Hepatocyte (in vitro differentiated cells): ENCODE data around the gene DBX1. TPM values are rescaled to one million over a fixed set of nuclear protein-coding genes. Genes with fewer than 3 reads are reported as not detected.

Source experiments
- DNase-seq: peaks from one replicate; pipeline ENCODE4 v3.0.0-alpha.2; 2016; ENCODE audit warnings: low spot score
- H2AFZ ChIP-seq: fragments of 200-600 bp; sonication (generic); 2 replicates; pipeline ENCODE4 v1.6.0; 2016; ENCODE audit warnings: antibody characterized with exemption, mild to moderate bottlenecking
- H3K27ac ChIP-seq: fragments of 200-600 bp; sonication (generic); 2 replicates; pipeline ENCODE4 v1.5.1; 2016; ENCODE audit warnings: mild to moderate bottlenecking
- H3K27me3 ChIP-seq: fragments of 200-600 bp; sonication (generic); 2 replicates; pipeline ENCODE4 v1.6.1; 2016
- H3K36me3 ChIP-seq: fragments of 200-600 bp; sonication (generic); replicated peaks from 2 replicates; pipeline ENCODE4 v1.5.1; 2016; ENCODE audit warnings: low read depth; ENCODE audit not compliant: insufficient read depth
- H3K4me1 ChIP-seq: fragments of 200-600 bp; sonication (generic); 2 replicates; pipeline ENCODE4 v1.5.1; 2016; ENCODE audit warnings: mild to moderate bottlenecking, moderate library complexity; ENCODE audit not compliant: insufficient read depth
- H3K4me2 ChIP-seq: fragments of 200-600 bp; sonication (generic); 2 replicates; pipeline ENCODE4 v1.6.0; 2016
- H3K4me3 ChIP-seq: fragments of 200-600 bp; sonication (generic); 2 replicates; pipeline ENCODE4 v1.5.1; 2016; ENCODE audit warnings: mild to moderate bottlenecking
- H3K79me2 ChIP-seq: fragments of 200-600 bp; sonication (generic); 2 replicates; pipeline ENCODE4 v1.6.0; 2017; ENCODE audit warnings: mild to moderate bottlenecking
- H3K9me2 ChIP-seq: fragments of 200-600 bp; sonication (generic); replicated peaks from 2 replicates; pipeline ENCODE4 v1.6.0; 2017; ENCODE audit warnings: mild to moderate bottlenecking; ENCODE audit not compliant: insufficient read depth
- H3K9me3 ChIP-seq: fragments of 200-600 bp; sonication (generic); 2 replicates; pipeline ENCODE4 v1.5.1; 2016; ENCODE audit warnings: low read depth, mild to moderate bottlenecking
- H4K20me1 ChIP-seq: fragments of 200-600 bp; sonication (generic); 2 replicates; pipeline ENCODE4 v1.6.0; 2016; ENCODE audit warnings: mild to moderate bottlenecking; ENCODE audit not compliant: insufficient read depth, poor library complexity, severe bottlenecking
- CTCF ChIP-seq: fragments of 200-600 bp; sonication (generic); IDR thresholded peaks from 2 replicates; pipeline ENCODE4 v1.5.1; 2016; ENCODE audit warnings: antibody characterized with exemption, mild to moderate bottlenecking; ENCODE audit not compliant: poor library complexity
- EZH2 ChIP-seq: fragments of 200-600 bp; sonication (generic); IDR thresholded peaks from 2 replicates; pipeline ENCODE4 v1.6.1; 2016; ENCODE audit warnings: antibody characterized with exemption, mild to moderate bottlenecking, borderline replicate concordance
- EZH2phosphoT487 ChIP-seq: fragments of 200-600 bp; sonication (generic); IDR thresholded peaks from one replicate; pipeline ENCODE4 v1.6.1; 2018; ENCODE audit warnings: antibody characterized with exemption, mild to moderate bottlenecking, low read depth, moderate library complexity; ENCODE audit not compliant: unreplicated experiment, severe bottlenecking
- WGBS: methylation state at CpG from one replicate; pipeline ENCODE4 v1.1.6; 2016; ENCODE audit warnings: low lambda C conversion rate; ENCODE audit errors: missing lambda C conversion rate; 5-methylcytosine and 5-hydroxymethylcytosine counted together
- polyA plus RNA-seq: library from polyadenylated mRNA; unstranded; fragments of >200 nt; fragmentation: Nextera tagmentation; extraction: Ambion mirVana; gene quantifications from 2 replicates; pipeline ENCODE4 v1.2.1, GENCODE V29; 2016
- total RNA-seq: library from RNA; depleted of rRNA; stranded (reverse); fragments of >200 nt; gene quantifications from 2 replicates; pipeline ENCODE4 v1.2.3, GENCODE V29; 2014

DBX1 gene
- total and polyA plus RNA-seq, 2 experiments from 2014 or later: not detected

GRCh38 chr11:20161230-20161918 is 1.1 kb upstream of the DBX1 start:
- TF ChIP-seq EZH2phosphoT487: no peak
- no peak for TF ChIP-seq EZH2
- no peak for TF ChIP-seq CTCF
- Histone ChIP-seq H4K20me1 (no peaks in the 10 kb centered on the region), H3K27ac (no peak overlapping the region), H3K9me3 (no peaks in the 10 kb centered on the region), H3K36me3 (no peaks in the 10 kb centered on the region), H3K27me3 (peaks cover 97% of the 10 kb centered on the region), H3K79me2 (no peaks in the 10 kb centered on the region), H3K4me3 (no peak overlapping the region), H2AFZ (no peak overlapping the region), H3K4me2 (peak overlapping the region; percentile 33), H3K4me1 (peaks cover 10% of the 10 kb centered on the region), H3K9me2 (no peaks in the 10 kb centered on the region)
- DNase-seq: peak; percentile 26
- WGBS: 3% methylated on average over 29 of the region's 29 CpGs

GRCh38 chr11:20159466-20160381 is 551 bp downstream of the DBX1 start:
- no peaks in the 10 kb centered on the region for H4K20me1 ChIP-seq

GRCh38 chr11:20158597-20159257 is 1.5 kb downstream of the DBX1 start:
- peaks cover 10% of the 10 kb centered on the region for H3K4me1 ChIP-seq
- DNase-seq: peak; percentile 82
- H3K27me3 ChIP-seq: peaks cover 99% of the 10 kb centered on the region
- no peaks in the 10 kb centered on the region for H4K20me1 ChIP-seq
- 6% methylated on average over 33 of the region's 33 CpGs for WGBS
- H3K27ac ChIP-seq: no peak overlapping the region
- no peak overlapping the region for H3K4me2 ChIP-seq
- H3K9me3 ChIP-seq: no peaks in the 10 kb centered on the region
- H3K36me3 ChIP-seq: no peaks in the 10 kb centered on the region
- no peak overlapping the region for H3K4me3 ChIP-seq
- no peak overlapping the region for H2AFZ ChIP-seq
- H3K79me2 ChIP-seq: no peaks in the 10 kb centered on the region
- TF ChIP-seq CTCF: no peak
- no peak for TF ChIP-seq EZH2phosphoT487
- peak; percentile 21 for TF ChIP-seq EZH2
- no peaks in the 10 kb centered on the region for H3K9me2 ChIP-seq

More at GRCh38 chr11:20159466-20160381, 551 bp downstream of the DBX1 start:
- no peak overlapping the region for H3K4me3 ChIP-seq
- no peaks in the 10 kb centered on the region for H3K36me3 ChIP-seq
- no peak for TF ChIP-seq EZH2
- TF ChIP-seq CTCF: no peak
- TF ChIP-seq EZH2phosphoT487: no peak
- no peak for DNase-seq
- peaks cover 99% of the 10 kb centered on the region for H3K27me3 ChIP-seq
- H3K9me3 ChIP-seq: no peaks in the 10 kb centered on the region
- H3K27ac ChIP-seq: no peak overlapping the region
- no peaks in the 10 kb centered on the region for H3K79me2 ChIP-seq
- H3K4me1 ChIP-seq: peaks cover 10% of the 10 kb centered on the region
- WGBS: 7% methylated on average over 47 of the region's 65 CpGs
- H2AFZ ChIP-seq: no peak overlapping the region
- no peak overlapping the region for H3K4me2 ChIP-seq
- no peaks in the 10 kb centered on the region for H3K9me2 ChIP-seq
